Adrenal gland (tissue), 12 donors: ENCODE measurements around the gene SPATA33. TPM values are rescaled to one million over a fixed set of nuclear protein-coding genes. Genes with fewer than 3 reads are reported as not detected.

Source experiments
- DNase-seq, 7 donors: peaks; one replicate each; pipeline ENCODE4 v3.0.0-alpha.2; 2019 to 2020
- H3K27ac ChIP-seq, 5 donors: fragments of 200-600 bp; sonication (generic) in 4 of 5; 1 replicate in 3 of 5; 2 replicates in 2 of 5; pipeline versions ENCODE4 v1.5.1 to v1.8.0; 2016 to 2020; ENCODE audit warnings: mild to moderate bottlenecking in 1 of 5
- H3K27me3 ChIP-seq: fragments of 200-600 bp; 2 replicates; pipeline ENCODE4 v1.8.0; 2021
- H3K36me3 ChIP-seq, 2 donors: fragments of 200-600 bp; replicated peaks in 1 of 2; 1 replicate in 1 of 2; 2 replicates in 1 of 2; pipeline versions ENCODE4 v1.5.1 to v1.8.0; 2018 to 2022
- H3K4me1 ChIP-seq, 2 donors: fragments of 200-600 bp; replicated peaks in 1 of 2; 1 replicate in 1 of 2; 2 replicates in 1 of 2; pipeline versions ENCODE4 v1.5.1 to v1.8.0; 2018 to 2021
- H3K4me3 ChIP-seq, 4 donors: fragments of 200-600 bp; sonication (generic) in 3 of 4; one replicate each; pipeline ENCODE4 v1.5.1; 2016 to 2018
- H3K9me3 ChIP-seq, 3 donors: fragments of 200-600 bp; sonication (generic) in 1 of 3; replicated peaks in 1 of 3; 1 replicate in 2 of 3; 2 replicates in 1 of 3; pipeline versions ENCODE4 v1.5.1 to v1.8.0; 2016 to 2021
- CTCF ChIP-seq, 6 experiments: fragments of 450-650 bp in 4 of 6; fragments of 200-600 bp in 2 of 6; sonication (generic) in 1 of 6; IDR thresholded peaks; 1 replicate in 5 of 6; 2 replicates in 1 of 6; pipeline versions ENCODE4 v1.5.1 to v1.8.0; 2016 to 2021; ENCODE audit warnings: antibody characterized with exemption in 6 of 6, mild to moderate bottlenecking in 2 of 6, moderate library complexity in 1 of 6
- POLR2A ChIP-seq, 2 donors: fragments of 450-650 bp; IDR thresholded peaks; one replicate each; pipeline ENCODE4 v1.6.1; 2017; ENCODE audit warnings: antibody characterized with exemption in 2 of 2, mild to moderate bottlenecking in 2 of 2, moderate library complexity in 1 of 2
- WGBS, 4 donors: extraction: QIAGEN DNeasy Blood & Tissue Kit in 2 of 4; methylation state at CpG; one replicate each; pipeline versions ENCODE4 v1.1.5 to v1.1.7; 2013 to 2017; 5-methylcytosine and 5-hydroxymethylcytosine counted together
- intact Hi-C, 2 donors: fragments of 100-400 bp; cut with DNase I; formaldehyde crosslinking; loops; one replicate each; pipeline versions ENCODE4 v1.14.1 to v1.15.0; 2022 to 2023
- polyA plus RNA-seq, 3 donors: library from polyadenylated mRNA; stranded (reverse); fragments of 200-250 nt in 2 of 3; fragments of 350-450 nt in 1 of 3; fragmentation: Illumina TruSeq in 1 of 3; extraction: RNeasy Lipid Tissue Mini Kit (QIAGEN cat#74804) in 1 of 3; gene quantifications; one replicate each; pipeline ENCODE4 v1.2.3, GENCODE V29; 2013 to 2014
- total RNA-seq, 9 donors: library from RNA; depleted of rRNA in 4 of 9; stranded (reverse); fragments of >200 nt in 4 of 9; fragments of 120-200 nt in 1 of 9; fragmentation: NEBNext Ultra II Directional in 1 of 9; extraction: Animal tissue kit (Norgen Biotek cat#: 25700) in 1 of 9; gene quantifications; one replicate each; pipeline versions ENCODE4 v1.1.0 to v1.2.4, GENCODE V29; 2013 to 2023
- donor health status: healthy with polysubstance abuse.
- donor health status: Bipolar disorder and iron deficiency.
- donor health status: DM: yes; HTN: yes; CAD: no.
- donor health status: DM: no; HTN: no; CAD: no.
- donor health status: DM: no; HTN: no; CAD: no.
- donor health status: DM: yes; HTN: yes; CAD: no.

The SPATA33 gene
- total and polyA plus RNA-seq, 12 donors: 1.9 to 13.5 (median 4.8) TPM

GRCh38 chr16:89638455-89638854 lies 19.2 kb upstream of the SPATA33 start:
- WGBS, 4 donors: 75 to 85% (median 82%) methylated on average over 1 to 10 of the region's 10 CpGs
- H3K27me3 ChIP-seq: peaks cover under 1% of the 10 kb centered on the region
- intact Hi-C loops: no loop called here

GRCh38 chr16:89639385-89639784 lies 18.3 kb upstream of the SPATA33 start:
- H3K27ac ChIP-seq: no peak overlapping the region
- no peak for DNase-seq
- H3K4me1 ChIP-seq: peaks cover 0 to 9% of the 10 kb centered on the region in 2 donors
- no peaks in the 10 kb centered on the region for H3K27me3 ChIP-seq
- H3K4me3 ChIP-seq: no peak overlapping the region
- TF ChIP-seq CTCF (IDR thresholded peaks at IDR 0.05) (no peak), POLR2A (IDR thresholded peaks at IDR 0.05) (no peak)
- intact Hi-C loops: no loop called here
- no peaks in the 10 kb centered on the region for H3K9me3 ChIP-seq
- WGBS, 4 donors: 78 to 92% (median 87%) methylated on average over 4 to 6 of the region's 6 CpGs
- H3K36me3 ChIP-seq: no peaks in the 10 kb centered on the region

More at GRCh38 chr16:89638455-89638854, 19.2 kb upstream of the SPATA33 start:
- TF ChIP-seq CTCF (IDR thresholded peaks at IDR 0.05) (no peak), POLR2A (IDR thresholded peaks at IDR 0.05) (no peak)
- Histone ChIP-seq H3K9me3 (no peaks in the 10 kb centered on the region), H3K4me3 (no peak overlapping the region), H3K27ac (no peak overlapping the region), H3K4me1 (peaks cover 0 to 9% of the 10 kb centered on the region in 2 donors), H3K36me3 (no peaks in the 10 kb centered on the region)
- no peak for DNase-seq

GRCh38 chr16:89641458-89642119 lies 16.0 kb upstream of the SPATA33 start:
- Histone ChIP-seq H3K4me1 (peaks cover 0 to 9% of the 10 kb centered on the region in 2 donors), H3K9me3 (no peaks in the 10 kb centered on the region), H3K36me3 (peaks cover 0 to 22% of the 10 kb centered on the region in 2 donors), H3K4me3 (peak overlapping the region in 1 of 4 donors; percentile 35), H3K27ac (peak overlapping the region in 1 of 5 donors; percentile 69), H3K27me3 (no peaks in the 10 kb centered on the region)
- 29 to 64% (median 40%) methylated on average over 7 to 14 of the region's 14 CpGs for WGBS, 4 donors
- no peak for TF ChIP-seq POLR2A (IDR thresholded peaks at IDR 0.05)
- no peak for TF ChIP-seq CTCF (IDR thresholded peaks at IDR 0.05)
- intact Hi-C loops: loop anchor here in 1 of 2 donors (5.0 to 10.0 kb wide), 2 partner anchors 64 to 407 kb away; partner anchors contain the start of gene CPNE7
- no peak for DNase-seq

GRCh38 chr16:89642574-89642973 lies 15.1 kb upstream of the SPATA33 start:
- Histone ChIP-seq H3K36me3 (peaks cover 0 to 29% of the 10 kb centered on the region in 2 donors), H3K27me3 (no peaks in the 10 kb centered on the region), H3K4me1 (peaks cover 0 to 9% of the 10 kb centered on the region in 2 donors), H3K9me3 (no peaks in the 10 kb centered on the region), H3K4me3 (no peak overlapping the region), H3K27ac (no peak overlapping the region)
- no peak for TF ChIP-seq POLR2A (IDR thresholded peaks at IDR 0.05)
- no peak for TF ChIP-seq CTCF (IDR thresholded peaks at IDR 0.05)
- DNase-seq: no peak
- intact Hi-C loops: loop anchor here in 1 of 2 donors (5.0 to 10.0 kb wide), 2 partner anchors 65 to 408 kb away; partner anchors contain the start of gene CPNE7
- WGBS, 4 donors: 79 to 100% (median 82%) methylated on average over 1 to 13 of the region's 13 CpGs
